NOMO-1 treated with dmso at 0.1 percent for 144 hours (cell line): ENCODE results near the gene PCP4.
"Not testable (repeated sequence)": the region's sequence is repeated elsewhere in the genome, so short reads cannot be mapped to it uniquely, and the experiment has no call there.

Experiments
- DNase-seq: peaks from one replicate; lab custom pipeline; 2025; ENCODE audit not compliant: unreplicated experiment; lab: John Stamatoyannopoulos, UW

Gene PCP4

GRCh38 chr21:39863111-39863510 lies 4.1 kb upstream of the PCP4 start:
- no peak for DNase-seq

GRCh38 chr21:39866093-39866492 lies 1.1 kb upstream of the PCP4 start:
- DNase-seq: no peak

- no peak for DNase-seq
Observed at GRCh38 chr21:39869141-39869818, 2.0 kb downstream of the PCP4 start.

GRCh38 chr21:39873687-39874086 lies 6.4 kb downstream of the PCP4 start:
- DNase-seq: no peak

GRCh38 chr21:39874206-39874605 lies 7.0 kb downstream of the PCP4 start:
- no peak for DNase-seq

- no peak for DNase-seq
Observed at GRCh38 chr21:39874759-39875158, 7.5 kb downstream of the PCP4 start.

- DNase-seq: no peak
Observed at GRCh38 chr21:39881661-39882060, 14.4 kb downstream of the PCP4 start.

GRCh38 chr21:39882151-39882838 lies 15.1 kb downstream of the PCP4 start:
- no peak for DNase-seq

GRCh38 chr21:39882839-39883195 lies 15.6 kb downstream of the PCP4 start:
- DNase-seq: no peak

- no peak for DNase-seq
Observed at GRCh38 chr21:39885119-39885848, 18.0 kb downstream of the PCP4 start.

- no peak for DNase-seq
Observed at GRCh38 chr21:39888848-39889247, 21.6 kb downstream of the PCP4 start.

GRCh38 chr21:39891111-39891510 lies 23.9 kb downstream of the PCP4 start:
- DNase-seq: no peak

- DNase-seq: not testable (repeated sequence)
Observed at GRCh38 chr21:39891863-39892262, 24.6 kb downstream of the PCP4 start.

- no peak for DNase-seq
Observed at GRCh38 chr21:39900491-39900890, 33.3 kb downstream of the PCP4 start.

- DNase-seq: no peak
Observed at GRCh38 chr21:39900911-39901310, 33.7 kb downstream of the PCP4 start.

GRCh38 chr21:39902986-39903385 lies 35.7 kb downstream of the PCP4 start:
- DNase-seq: no peak

GRCh38 chr21:39904457-39904856 lies 37.2 kb downstream of the PCP4 start:
- no peak for DNase-seq

- DNase-seq: no peak
Observed at GRCh38 chr21:39908265-39908923, 41.2 kb downstream of the PCP4 start.

GRCh38 chr21:39911286-39912199 lies 44.3 kb downstream of the PCP4 start:
- no peak for DNase-seq

- no peak for DNase-seq
Observed at GRCh38 chr21:39913706-39914305, 46.6 kb downstream of the PCP4 start.
